Transverse colon (tissue), 4 donors: ENCODE results near the gene ATP1A4. TPM values are rescaled to one million over a fixed set of nuclear protein-coding genes. Genes with fewer than 3 reads are reported as not detected.

Source experiments
- DNase-seq: peaks from one replicate; pipeline ENCODE4 v3.0.0-alpha.2; 2019
- H3K27ac ChIP-seq, 4 donors: fragments of 200-600 bp; sonication (generic); 2 replicates each; pipeline ENCODE4 v1.5.1; 2016 to 2018; ENCODE audit warnings: inconsistent platforms in 4 of 4
- H3K27me3 ChIP-seq: fragments of 200-600 bp; sonication (generic); 2 replicates; pipeline ENCODE4 v1.5.1; 2017; ENCODE audit warnings: inconsistent platforms
- H3K36me3 ChIP-seq, 4 donors: fragments of 200-600 bp; sonication (generic); 2 replicates each; pipeline ENCODE4 v1.5.1; 2017 to 2019; ENCODE audit warnings: inconsistent platforms in 4 of 4
- H3K4me1 ChIP-seq, 4 donors: fragments of 200-600 bp; sonication (generic); 2 replicates each; pipeline ENCODE4 v1.5.1; 2017 to 2020; ENCODE audit warnings: inconsistent platforms in 4 of 4
- H3K4me3 ChIP-seq, 4 donors: fragments of 200-600 bp; sonication (generic); 1 replicate in 1 of 4; 2 replicates in 3 of 4; pipeline versions ENCODE4 v1.5.1 to v1.6.1; 2017 to 2019; ENCODE audit warnings: inconsistent platforms in 4 of 4
- H3K9me3 ChIP-seq, 2 donors: fragments of 200-600 bp; sonication (generic); 2 replicates each; pipeline ENCODE4 v1.5.1; 2017 to 2019; ENCODE audit warnings: inconsistent platforms in 2 of 2
- CTCF ChIP-seq, 5 experiments: fragments of 200-600 bp in 3 of 5; fragments of 450-650 bp in 2 of 5; sonication (generic) in 3 of 5; IDR thresholded peaks; 1 replicate in 2 of 5; 2 replicates in 3 of 5; pipeline ENCODE4 v1.5.1; 2016 to 2017; ENCODE audit warnings: antibody characterized with exemption in 5 of 5, inconsistent platforms in 3 of 5, mild to moderate bottlenecking in 2 of 5, moderate library complexity in 1 of 5
- EP300 ChIP-seq: sonication (generic); formaldehyde crosslinking; IDR thresholded peaks from one replicate; pipeline ENCODE4 v1.6.1; 2017; ENCODE audit warnings: antibody characterized with exemption, low read depth
- POLR2A ChIP-seq: fragments of 450-650 bp; IDR thresholded peaks from one replicate; pipeline ENCODE4 v1.6.1; 2016; ENCODE audit warnings: antibody characterized with exemption, mild to moderate bottlenecking, moderate library complexity
- POLR2AphosphoS5 ChIP-seq, 3 donors: sonication (generic); formaldehyde crosslinking; IDR thresholded peaks; one replicate each; pipeline ENCODE4 v1.6.1; 2016; ENCODE audit warnings: antibody characterized with exemption in 3 of 3
- WGBS, 2 donors: methylation state at CpG; one replicate each; pipeline ENCODE4 v1.1.5; 2018; ENCODE audit warnings: low coverage in 1 of 2; 5-methylcytosine and 5-hydroxymethylcytosine counted together
- in situ Hi-C, 4 donors: fragments of 200-750 bp; cut with MboI; loops; one replicate each; pipeline versions ENCODE4 v1.15.0 to v1.15.1; 2017; ENCODE audit warnings: low sequenced_read_pairs in 3 of 4, low pct_ligation_motif_present in 1 of 4, low pct_unique_long_range_greater_than_20kb in 1 of 4
- intact Hi-C: fragments of 100-400 bp; cut with DNase I; formaldehyde crosslinking; loops from one replicate; pipeline ENCODE4 v1.15.1; 2023; ENCODE audit warnings: low total_unique reads
- total RNA-seq, 4 donors: library from RNA; depleted of rRNA; stranded (reverse); fragments of >200 nt; gene quantifications; one replicate each; pipeline ENCODE4 v1.1.0, GENCODE V29; 2016

The ATP1A4 gene
- total RNA-seq, 4 donors from 2014 or later: 0.20 TPM; not detected in 3

GRCh38 chr1:160149233-160149632, 2.2 kb upstream of the ATP1A4 start:
- in situ Hi-C loops (no loop called here), intact Hi-C loops (no loop called here)
- Histone ChIP-seq H3K36me3 (no peaks in the 10 kb centered on the region), H3K27me3 (no peaks in the 10 kb centered on the region), H3K27ac (no peak overlapping the region), H3K4me3 (no peak overlapping the region), H3K9me3 (no peaks in the 10 kb centered on the region), H3K4me1 (peaks cover 0 to 4% (median 0%) of the 10 kb centered on the region in 4 donors)
- DNase-seq: no peak
- TF ChIP-seq POLR2AphosphoS5 (IDR thresholded peaks at IDR 0.05): no peak
- no peak for TF ChIP-seq POLR2A
- no peak for TF ChIP-seq CTCF (IDR thresholded peaks at IDR 0.05)
- no peak for TF ChIP-seq EP300

DNA sequence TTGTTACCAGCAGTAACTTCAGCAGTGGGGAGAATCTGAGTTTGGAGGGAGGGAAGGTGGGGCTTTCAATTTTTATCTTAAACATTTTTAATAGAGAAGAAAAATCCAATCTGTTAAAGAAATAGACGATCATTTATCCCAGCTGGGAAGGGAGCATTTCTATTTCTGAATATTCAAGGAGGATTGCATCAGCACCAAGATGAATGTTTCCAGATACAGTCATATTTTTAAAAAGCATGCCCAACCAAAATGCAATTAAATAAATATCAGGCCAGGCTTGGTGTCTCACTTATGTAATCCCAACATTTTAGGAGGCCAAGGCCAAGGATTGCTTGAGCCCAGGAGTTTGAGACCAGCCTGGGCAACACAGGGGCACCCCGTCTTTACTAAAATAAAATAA, 1.7 kb upstream of the ATP1A4 start:
- TF ChIP-seq EP300: no peak
- TF ChIP-seq POLR2AphosphoS5 (IDR thresholded peaks at IDR 0.05): no peak
- TF ChIP-seq CTCF (IDR thresholded peaks at IDR 0.05): no peak
- TF ChIP-seq POLR2A: no peak
- intact Hi-C loops: no loop called here
- H3K36me3 ChIP-seq: no peaks in the 10 kb centered on the region
- no peak overlapping the region for H3K4me3 ChIP-seq
- WGBS, 2 donors: 85 to 88% methylated on average over 1 to 2 of the region's 2 CpGs
- H3K27ac ChIP-seq: no peak overlapping the region
- no peaks in the 10 kb centered on the region for H3K9me3 ChIP-seq
- no peaks in the 10 kb centered on the region for H3K27me3 ChIP-seq
- in situ Hi-C loops: no loop called here
- no peak for DNase-seq
- H3K4me1 ChIP-seq: peaks cover 0 to 4% (median 0%) of the 10 kb centered on the region in 4 donors

GRCh38 chr1:160154790-160155189, 3.4 kb downstream of the ATP1A4 start:
- no peak for DNase-seq
- no peaks in the 10 kb centered on the region for H3K9me3 ChIP-seq
- H3K27me3 ChIP-seq: no peaks in the 10 kb centered on the region
- H3K27ac ChIP-seq: no peak overlapping the region
- no peak for TF ChIP-seq POLR2AphosphoS5 (IDR thresholded peaks at IDR 0.05)
- no peak for TF ChIP-seq POLR2A
- no peak for TF ChIP-seq CTCF (IDR thresholded peaks at IDR 0.05)
- TF ChIP-seq EP300: no peak
- 55 to 77% methylated on average over 2 to 3 of the region's 3 CpGs for WGBS, 2 donors
- no peak overlapping the region for H3K4me3 ChIP-seq
- in situ Hi-C loops: no loop called here
- intact Hi-C loops: no loop called here
- no peaks in the 10 kb centered on the region for H3K36me3 ChIP-seq
- H3K4me1 ChIP-seq: no peaks in the 10 kb centered on the region

GRCh38 chr1:160156361-160156760, 5.0 kb downstream of the ATP1A4 start:
- Histone ChIP-seq H3K36me3 (no peaks in the 10 kb centered on the region), H3K4me1 (no peaks in the 10 kb centered on the region), H3K27me3 (no peaks in the 10 kb centered on the region), H3K4me3 (no peak overlapping the region), H3K27ac (no peak overlapping the region), H3K9me3 (no peaks in the 10 kb centered on the region)
- intact Hi-C loops: no loop called here
- WGBS, 2 donors: 84 to 100% methylated on average over 1 to 5 of the region's 5 CpGs
- TF ChIP-seq POLR2A: no peak
- TF ChIP-seq EP300: no peak
- TF ChIP-seq POLR2AphosphoS5 (IDR thresholded peaks at IDR 0.05): no peak
- TF ChIP-seq CTCF (IDR thresholded peaks at IDR 0.05): no peak
- in situ Hi-C loops: no loop called here
- DNase-seq: no peak
